Measurements from ENCODE around the gene TSHZ2. TPM values are rescaled to one million over a fixed set of nuclear protein-coding genes. Genes with fewer than 3 reads are reported as not detected.

TSHZ2 gene
- total RNA-seq, 1 donor from 2014 or later = 0.06 TPM

DNA sequence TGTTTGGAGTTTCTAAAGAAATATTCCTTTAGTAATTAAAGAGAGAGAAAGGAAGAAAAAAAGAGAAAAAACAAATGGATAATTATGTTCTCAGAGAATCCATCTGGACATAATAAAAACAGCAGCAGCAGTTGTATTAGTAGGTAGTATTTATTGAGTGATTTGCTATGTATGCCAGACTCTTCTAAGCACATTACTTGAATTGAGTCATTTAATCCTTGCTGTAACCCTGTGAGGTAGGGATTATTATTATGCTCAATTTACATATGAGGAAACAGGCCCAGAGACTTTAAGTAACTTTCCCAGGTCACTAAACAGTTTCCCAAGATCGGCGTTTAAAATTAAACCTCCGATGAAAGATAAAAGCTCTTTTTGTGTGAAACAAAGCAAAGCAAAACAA lies 238.8 kb downstream of the TSHZ2 start:
- TF ChIP-seq, protein P1, sequence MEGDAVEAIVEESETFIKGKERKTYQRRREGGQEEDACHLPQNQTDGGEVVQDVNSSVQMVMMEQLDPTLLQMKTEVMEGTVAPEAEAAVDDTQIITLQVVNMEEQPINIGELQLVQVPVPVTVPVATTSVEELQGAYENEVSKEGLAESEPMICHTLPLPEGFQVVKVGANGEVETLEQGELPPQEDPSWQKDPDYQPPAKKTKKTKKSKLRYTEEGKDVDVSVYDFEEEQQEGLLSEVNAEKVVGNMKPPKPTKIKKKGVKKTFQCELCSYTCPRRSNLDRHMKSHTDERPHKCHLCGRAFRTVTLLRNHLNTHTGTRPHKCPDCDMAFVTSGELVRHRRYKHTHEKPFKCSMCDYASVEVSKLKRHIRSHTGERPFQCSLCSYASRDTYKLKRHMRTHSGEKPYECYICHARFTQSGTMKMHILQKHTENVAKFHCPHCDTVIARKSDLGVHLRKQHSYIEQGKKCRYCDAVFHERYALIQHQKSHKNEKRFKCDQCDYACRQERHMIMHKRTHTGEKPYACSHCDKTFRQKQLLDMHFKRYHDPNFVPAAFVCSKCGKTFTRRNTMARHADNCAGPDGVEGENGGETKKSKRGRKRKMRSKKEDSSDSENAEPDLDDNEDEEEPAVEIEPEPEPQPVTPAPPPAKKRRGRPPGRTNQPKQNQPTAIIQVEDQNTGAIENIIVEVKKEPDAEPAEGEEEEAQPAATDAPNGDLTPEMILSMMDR (conservative IDR thresholded peaks at IDR 0.05; ENCODE audit: low read depth, low read length) = no peak
- DNase-seq (ENCODE audit: low read depth) = no peak
- H3K4me3 ChIP-seq (ENCODE audit: low read depth, low read length) = no peak overlapping the region

- DNase-seq (ENCODE audit: low read depth) = no peak
- TF ChIP-seq, protein P1 (conservative IDR thresholded peaks at IDR 0.05; ENCODE audit: low read depth, low read length) = no peak
- no peak overlapping the region for H3K4me3 ChIP-seq (ENCODE audit: low read depth, low read length)
Measured at GRCh38 chr20:53212018-53212417, 239.9 kb downstream of the TSHZ2 start.

DNA sequence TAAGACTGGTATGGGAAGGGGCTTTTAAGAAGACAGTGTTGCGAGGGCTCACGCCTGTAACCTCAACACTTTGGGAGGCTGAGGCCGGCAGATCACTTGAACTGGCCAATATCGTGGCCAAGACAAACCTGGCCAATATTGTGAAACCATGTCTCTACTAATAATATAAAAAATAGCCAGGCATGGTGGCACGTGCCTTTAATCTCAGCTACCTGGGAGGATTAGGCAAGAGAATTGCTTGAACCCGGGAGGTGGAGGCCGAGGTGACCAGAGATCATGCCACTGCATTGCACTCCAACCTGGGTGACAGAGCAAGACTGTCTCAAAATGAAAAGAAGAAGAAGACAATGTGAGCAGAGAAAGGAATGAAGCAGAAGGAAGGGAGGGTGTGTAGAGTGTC lies 242.2 kb downstream of the TSHZ2 start:
- no peak overlapping the region for H3K4me3 ChIP-seq (ENCODE audit: low read depth, low read length)
- DNase-seq (ENCODE audit: low read depth) = no peak
- TF ChIP-seq, protein P1 (conservative IDR thresholded peaks at IDR 0.05; ENCODE audit: low read depth, low read length) = no peak

DNA sequence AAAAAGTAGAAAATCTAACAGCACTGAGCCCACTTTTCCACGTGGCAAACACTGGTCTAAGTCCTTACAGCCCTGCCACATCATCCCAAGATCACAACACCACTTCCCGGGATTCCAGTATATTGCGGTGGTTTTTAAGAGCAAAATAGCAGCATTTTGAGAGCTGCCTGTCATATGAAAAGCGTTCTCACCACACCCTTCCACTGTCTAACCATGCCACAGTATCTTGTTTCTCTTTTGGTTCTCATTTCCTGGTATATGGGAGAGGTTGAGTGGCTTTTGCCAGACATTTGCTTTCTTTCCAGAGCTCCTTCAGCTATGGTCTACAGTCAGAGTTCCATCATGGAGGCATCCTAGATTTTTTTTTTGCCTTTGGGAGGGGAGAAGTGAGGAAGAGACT lies 243.0 kb downstream of the TSHZ2 start:
- no peak for DNase-seq (ENCODE audit: low read depth)
- H3K4me3 ChIP-seq (ENCODE audit: low read depth, low read length) = no peak overlapping the region
- TF ChIP-seq, protein P1 (conservative IDR thresholded peaks at IDR 0.05; ENCODE audit: low read depth, low read length) = no peak

GRCh38 chr20:53216478-53216855 lies 244.3 kb downstream of the TSHZ2 start:
- DNase-seq (ENCODE audit: low read depth) = no peak
- H3K4me3 ChIP-seq (ENCODE audit: low read depth, low read length) = no peak overlapping the region
- TF ChIP-seq, protein P1 (conservative IDR thresholded peaks at IDR 0.05; ENCODE audit: low read depth, low read length) = no peak

DNA sequence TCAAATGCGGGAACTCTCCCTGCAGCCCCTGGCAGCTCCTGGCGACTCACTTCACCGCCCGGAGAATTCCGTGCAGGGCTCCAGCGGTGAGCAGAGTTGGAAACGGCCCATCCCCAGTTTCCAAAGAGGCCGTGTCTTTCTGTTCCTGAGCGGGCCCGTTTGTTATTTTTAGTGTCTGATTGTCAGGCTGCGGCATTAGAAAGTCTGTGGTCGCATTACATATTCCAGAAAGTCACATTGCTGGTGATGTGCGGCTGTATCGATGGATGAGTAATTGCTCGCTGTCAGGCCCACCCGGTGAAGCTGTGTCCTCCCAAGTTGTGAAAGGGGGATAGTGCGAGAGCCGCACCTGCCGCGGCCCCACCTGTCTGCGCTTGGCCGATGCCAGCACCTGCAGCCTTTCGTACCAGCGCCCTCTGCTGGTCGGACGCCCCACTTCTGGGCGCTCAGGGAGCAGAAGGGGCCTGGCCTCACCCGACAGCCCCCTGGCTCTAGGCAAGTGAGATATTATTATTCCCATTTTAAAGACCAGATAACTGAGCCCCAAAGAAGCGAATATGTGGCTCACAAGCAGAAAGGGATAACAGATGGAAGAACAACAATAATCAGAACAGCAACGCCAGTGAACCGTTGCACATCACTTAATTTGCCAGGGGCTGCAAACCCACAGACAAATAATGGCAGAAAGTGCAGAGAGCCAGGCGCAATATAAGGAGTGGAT lies 244.9 kb downstream of the TSHZ2 start:
- TF ChIP-seq, protein P1 (conservative IDR thresholded peaks at IDR 0.05; ENCODE audit: low read depth, low read length) = peak; percentile 84
- no peak for DNase-seq (ENCODE audit: low read depth)
- no peak overlapping the region for H3K4me3 ChIP-seq (ENCODE audit: low read depth, low read length)
